Endothelial cell (in vitro differentiated cells): Measurements from ENCODE around the gene PIM1. TPM values are rescaled to one million over a fixed set of nuclear protein-coding genes. Genes with fewer than 3 reads are reported as not detected.

ENCODE experiments used
- DNase-seq: peaks from one replicate; pipeline ENCODE4 v3.0.0; 2021; ENCODE audit warnings: low spot score
- H3K27ac Mint-ChIP-seq: one replicate; pipeline ENCODE4 v1.8.0; 2021; ENCODE audit warnings: mixed read lengths, inconsistent platforms; ENCODE audit not compliant: unreplicated experiment
- H3K27me3 Mint-ChIP-seq: one replicate; pipeline ENCODE4 v1.8.0; 2021; ENCODE audit warnings: mild to moderate bottlenecking, moderate library complexity, mixed read lengths, inconsistent platforms; ENCODE audit not compliant: unreplicated experiment
- H3K36me3 Mint-ChIP-seq: one replicate; pipeline ENCODE4 v1.8.0; 2021; ENCODE audit warnings: mild to moderate bottlenecking, low read depth, mixed read lengths, inconsistent platforms; ENCODE audit not compliant: unreplicated experiment
- H3K4me1 Mint-ChIP-seq: one replicate; pipeline ENCODE4 v1.8.0; 2021; ENCODE audit warnings: mild to moderate bottlenecking, mixed read lengths, inconsistent platforms; ENCODE audit not compliant: unreplicated experiment
- H3K4me3 Mint-ChIP-seq: one replicate; pipeline ENCODE4 v1.8.0; 2021; ENCODE audit warnings: mild to moderate bottlenecking, mixed read lengths, inconsistent platforms; ENCODE audit not compliant: unreplicated experiment
- H3K9me3 Mint-ChIP-seq: one replicate; pipeline ENCODE4 v1.8.0; 2021; ENCODE audit warnings: mixed read lengths, inconsistent platforms; ENCODE audit not compliant: unreplicated experiment
- CTCF ChIP-seq: fragments of 200-600 bp; sonication (generic); IDR thresholded peaks from one replicate; pipeline ENCODE4 v1.5.0; 2021; ENCODE audit warnings: antibody characterized with exemption; ENCODE audit not compliant: unreplicated experiment
- long read RNA-seq: library from polyadenylated mRNA; unstranded; transcript quantifications from one replicate; pipeline ENCODE4 v2.0.0, GENCODE V29; 2020; ENCODE audit not compliant: unreplicated experiment
- total RNA-seq: library from RNA; stranded (reverse); fragmentation: NEBNext Ultra II Directional; extraction: Animal tissue kit (Norgen Biotek cat#: 25700); gene quantifications from one replicate; pipeline ENCODE4 v1.2.1, GENCODE V29; 2021; ENCODE audit not compliant: unreplicated experiment

Gene PIM1
- 9.6 TPM for total RNA-seq
- long read RNA-seq, partial matches to known transcripts: 0 of 2 reads
- long read RNA-seq, other reads (novel, unspliced or antisense): 1 of 2 reads

- peaks cover 9% of the 10 kb centered on the region for H3K27me3 Mint-ChIP-seq
- peaks cover 22% of the 10 kb centered on the region for H3K4me1 Mint-ChIP-seq
- DNase-seq: peak; percentile 99
- peaks cover 12% of the 10 kb centered on the region for H3K36me3 Mint-ChIP-seq
- no peaks in the 10 kb centered on the region for H3K9me3 Mint-ChIP-seq
- H3K27ac Mint-ChIP-seq: peak within 1 kb of the TSS; percentile 97
- no peak for TF ChIP-seq CTCF
- H3K4me3 Mint-ChIP-seq: peak within 1 kb of the TSS; percentile 93
Observed at GRCh38 chr6:37169496-37170272, at the start of gene PIM1. TSS of gene PIM1 (plus strand) at chr6:37170152. CDS start at chr6:37170576, 424 bp downstream.

GRCh38 chr6:37121556-37121955, 48.4 kb upstream of the PIM1 start:
- no peak overlapping the region for H3K27ac Mint-ChIP-seq
- no peak for TF ChIP-seq CTCF
- H3K4me3 Mint-ChIP-seq: no peak overlapping the region
- no peak for DNase-seq
- H3K4me1 Mint-ChIP-seq: peaks cover 18% of the 10 kb centered on the region
- no peaks in the 10 kb centered on the region for H3K36me3 Mint-ChIP-seq
- H3K9me3 Mint-ChIP-seq: no peaks in the 10 kb centered on the region
- peaks cover 5% of the 10 kb centered on the region for H3K27me3 Mint-ChIP-seq

GRCh38 chr6:37122861-37123260, 47.1 kb upstream of the PIM1 start:
- DNase-seq: no peak
- H3K4me3 Mint-ChIP-seq: no peak overlapping the region
- peaks cover 20% of the 10 kb centered on the region for H3K4me1 Mint-ChIP-seq
- no peak overlapping the region for H3K27ac Mint-ChIP-seq
- no peaks in the 10 kb centered on the region for H3K36me3 Mint-ChIP-seq
- no peaks in the 10 kb centered on the region for H3K9me3 Mint-ChIP-seq
- no peak for TF ChIP-seq CTCF
- peaks cover 5% of the 10 kb centered on the region for H3K27me3 Mint-ChIP-seq

- H3K9me3 Mint-ChIP-seq: no peaks in the 10 kb centered on the region
- DNase-seq: no peak
- peaks cover 5% of the 10 kb centered on the region for H3K27me3 Mint-ChIP-seq
- peaks cover 23% of the 10 kb centered on the region for H3K4me1 Mint-ChIP-seq
- no peak overlapping the region for H3K4me3 Mint-ChIP-seq
- H3K36me3 Mint-ChIP-seq: no peaks in the 10 kb centered on the region
- no peak overlapping the region for H3K27ac Mint-ChIP-seq
- no peak for TF ChIP-seq CTCF
Observed at GRCh38 chr6:37123957-37124729, 45.8 kb upstream of the PIM1 start.
